ENCODE data around the gene SMG6. TPM values are rescaled to one million over a fixed set of nuclear protein-coding genes. Genes with fewer than 3 reads are reported as not detected.

Gene SMG6
- total RNA-seq, 1 experiment from 2014 or later, result 28.6 TPM

DNA sequence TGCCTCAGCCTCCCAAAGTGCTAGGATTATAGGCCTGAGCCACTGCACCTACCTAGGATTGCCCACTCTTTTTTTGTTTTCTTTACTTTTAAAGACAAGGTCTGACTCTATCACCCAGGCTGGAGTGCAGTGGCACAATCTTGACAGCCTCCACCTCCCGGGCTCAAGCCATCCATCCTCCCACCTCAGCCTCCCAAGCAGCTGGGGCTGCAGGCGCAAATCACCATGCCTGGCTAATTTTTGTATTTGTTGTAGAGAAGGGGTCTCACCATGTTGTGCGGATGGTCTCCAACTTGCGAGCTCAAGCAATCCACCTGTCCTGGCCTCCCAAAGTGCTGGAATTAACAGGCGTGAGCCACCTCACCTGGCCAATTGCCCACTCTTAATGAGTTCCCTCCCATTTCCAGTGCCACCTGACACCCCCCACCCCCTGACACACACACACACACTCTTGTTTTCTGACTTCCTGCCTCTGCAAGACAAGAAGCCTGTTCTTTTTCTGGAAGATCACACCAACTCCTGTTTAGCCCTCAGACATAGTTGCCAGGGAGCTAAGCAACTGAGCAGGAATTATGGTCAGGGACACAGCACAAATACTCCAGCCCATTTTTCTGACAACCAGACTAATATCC lies 259.2 kb downstream of the SMG6 start:
- no peaks in the 10 kb centered on the region for H3K9me3 ChIP-seq (ENCODE audit: control insufficient read depth, low read depth, low read length)
- no peaks in the 10 kb centered on the region for H4K20me1 ChIP-seq (ENCODE audit: control insufficient read depth, insufficient read depth, insufficient read length)
- H3K4me2 ChIP-seq (ENCODE audit: insufficient read depth, insufficient read length, low read length), result no peak overlapping the region
- no peaks in the 10 kb centered on the region for H3K79me1 ChIP-seq (ENCODE audit: insufficient read depth, low read depth, low read length, poor library complexity, severe bottlenecking)
- H3K27ac ChIP-seq (ENCODE audit: insufficient read length, low read depth, low read length), result no peak overlapping the region
- H4K91ac ChIP-seq (ENCODE audit: insufficient read length, low read depth, low read length), result no peak overlapping the region
- Mint-ChIP-seq H3K4me1 (peaks cover 10 to 15% of the 10 kb centered on the region in 2 experiments), H3K4me3 (no peak overlapping the region), H3K36me3 (ENCODE audit: insufficient read depth in 1 of 3, low read depth in 3 of 3) (peaks cover 7 to 19% (median 13%) of the 10 kb centered on the region in 3 experiments), H3K9me3 (no peaks in the 10 kb centered on the region), H3K27ac (no peak overlapping the region), H3K27me3 (ENCODE audit: low read depth) (peaks cover 34% of the 10 kb centered on the region)
- peaks cover 8% of the 10 kb centered on the region for H3K27me3 ChIP-seq (ENCODE audit: insufficient read depth, low read length)
- DNase-seq, result no peak
- no peak overlapping the region for H2BK12ac ChIP-seq (ENCODE audit: insufficient read length, low read depth, low read length)
- H3T11ph ChIP-seq (ENCODE audit: low read length), result no peak overlapping the region
- H2AK5ac ChIP-seq (ENCODE audit: insufficient read length, low read length), result no peak overlapping the region
- no peak overlapping the region for H3K56ac ChIP-seq (ENCODE audit: insufficient read length, low read depth, low read length)
- H2BK15ac ChIP-seq (ENCODE audit: low read depth, low read length), result no peak overlapping the region
- H3K4me1 ChIP-seq (ENCODE audit: insufficient read depth, low read length), result no peaks in the 10 kb centered on the region
- no peak overlapping the region for H2BK5ac ChIP-seq (ENCODE audit: insufficient read length, low read length)
- no peak overlapping the region for H2BK20ac ChIP-seq (ENCODE audit: low read depth, low read length, poor library complexity, severe bottlenecking)
- no CpG with 5 or more reads among the region's 5 CpGs for WGBS (ENCODE audit: extremely low coverage, insufficient read length, low lambda C conversion rate)
- H2BK120ac ChIP-seq (ENCODE audit: low read depth, low read length, poor library complexity, severe bottlenecking), result no peak overlapping the region
- no peak overlapping the region for H3K4ac ChIP-seq (ENCODE audit: low read depth, low read length)
- H3K14ac ChIP-seq (ENCODE audit: insufficient read depth, low read length), result no peak overlapping the region
- no peaks in the 10 kb centered on the region for H3K79me2 ChIP-seq (ENCODE audit: insufficient read depth, low read length)
- H3K23me2 ChIP-seq (ENCODE audit: insufficient read length, low read depth, low read length, poor library complexity, severe bottlenecking), result peaks cover 9% of the 10 kb centered on the region
- TF ChIP-seq, protein P1, sequence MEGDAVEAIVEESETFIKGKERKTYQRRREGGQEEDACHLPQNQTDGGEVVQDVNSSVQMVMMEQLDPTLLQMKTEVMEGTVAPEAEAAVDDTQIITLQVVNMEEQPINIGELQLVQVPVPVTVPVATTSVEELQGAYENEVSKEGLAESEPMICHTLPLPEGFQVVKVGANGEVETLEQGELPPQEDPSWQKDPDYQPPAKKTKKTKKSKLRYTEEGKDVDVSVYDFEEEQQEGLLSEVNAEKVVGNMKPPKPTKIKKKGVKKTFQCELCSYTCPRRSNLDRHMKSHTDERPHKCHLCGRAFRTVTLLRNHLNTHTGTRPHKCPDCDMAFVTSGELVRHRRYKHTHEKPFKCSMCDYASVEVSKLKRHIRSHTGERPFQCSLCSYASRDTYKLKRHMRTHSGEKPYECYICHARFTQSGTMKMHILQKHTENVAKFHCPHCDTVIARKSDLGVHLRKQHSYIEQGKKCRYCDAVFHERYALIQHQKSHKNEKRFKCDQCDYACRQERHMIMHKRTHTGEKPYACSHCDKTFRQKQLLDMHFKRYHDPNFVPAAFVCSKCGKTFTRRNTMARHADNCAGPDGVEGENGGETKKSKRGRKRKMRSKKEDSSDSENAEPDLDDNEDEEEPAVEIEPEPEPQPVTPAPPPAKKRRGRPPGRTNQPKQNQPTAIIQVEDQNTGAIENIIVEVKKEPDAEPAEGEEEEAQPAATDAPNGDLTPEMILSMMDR (conservative IDR thresholded peaks at IDR 0.05), result no peak
- H4K8ac ChIP-seq (replicated peaks; ENCODE audit: insufficient read length, low read depth, low read length), result no peak overlapping the region
- no peak overlapping the region for H4K5ac ChIP-seq (ENCODE audit: insufficient read length, low read depth, low read length)
- no peak overlapping the region for H3K18ac ChIP-seq (ENCODE audit: insufficient read length, low read depth, low read length)
- no peak overlapping the region for H3K9ac ChIP-seq (ENCODE audit: extremely low read depth, insufficient read length, low read length)
- H2AFZ ChIP-seq (ENCODE audit: low read length), result no peak overlapping the region
- no peak overlapping the region for H3K23ac ChIP-seq (ENCODE audit: insufficient read length, low read depth, low read length)
